Measurements from ENCODE around the gene ADAM11. TPM values are rescaled to one million over a fixed set of nuclear protein-coding genes. Genes with fewer than 3 reads are reported as not detected.

Gene ADAM11
- total and polyA plus RNA-seq, 2 donors from 2014 or later, result 0.24 to 0.28 TPM

GRCh38 chr17:44828919-44829522 is 70.2 kb downstream of the ADAM11 start:
- Histone ChIP-seq H3K4me3 (ENCODE audit: low read length in 3 of 3) (peak overlapping the region; percentile 23 to 71 (median 38)), H3K9me3 (ENCODE audit: control insufficient read depth in 2 of 3, insufficient read depth in 1 of 3, low read length in 3 of 3) (no peaks in the 10 kb centered on the region), H3K27ac (ENCODE audit: low read depth in 2 of 2, low read length in 2 of 2) (no peak overlapping the region), H3K4me1 (ENCODE audit: control insufficient read depth in 2 of 3, insufficient read depth in 2 of 3, low read depth in 1 of 3, low read length in 3 of 3) (no peaks in the 10 kb centered on the region), H3K27me3 (ENCODE audit: control insufficient read depth, insufficient read depth, low read length) (no peaks in the 10 kb centered on the region), H3K9ac (ENCODE audit: low read length in 3 of 3) (peak overlapping the region in 1 of 3 donors; percentile 61), H3K36me3 (ENCODE audit: control insufficient read depth in 2 of 3, insufficient read depth in 3 of 3, low read length in 3 of 3) (no peaks in the 10 kb centered on the region)
- DNase-seq (peak in 3 of 5 donors; percentile 47 to 74 (median 65)), FAIRE-seq (no peak)
- TF ChIP-seq, protein P1, sequence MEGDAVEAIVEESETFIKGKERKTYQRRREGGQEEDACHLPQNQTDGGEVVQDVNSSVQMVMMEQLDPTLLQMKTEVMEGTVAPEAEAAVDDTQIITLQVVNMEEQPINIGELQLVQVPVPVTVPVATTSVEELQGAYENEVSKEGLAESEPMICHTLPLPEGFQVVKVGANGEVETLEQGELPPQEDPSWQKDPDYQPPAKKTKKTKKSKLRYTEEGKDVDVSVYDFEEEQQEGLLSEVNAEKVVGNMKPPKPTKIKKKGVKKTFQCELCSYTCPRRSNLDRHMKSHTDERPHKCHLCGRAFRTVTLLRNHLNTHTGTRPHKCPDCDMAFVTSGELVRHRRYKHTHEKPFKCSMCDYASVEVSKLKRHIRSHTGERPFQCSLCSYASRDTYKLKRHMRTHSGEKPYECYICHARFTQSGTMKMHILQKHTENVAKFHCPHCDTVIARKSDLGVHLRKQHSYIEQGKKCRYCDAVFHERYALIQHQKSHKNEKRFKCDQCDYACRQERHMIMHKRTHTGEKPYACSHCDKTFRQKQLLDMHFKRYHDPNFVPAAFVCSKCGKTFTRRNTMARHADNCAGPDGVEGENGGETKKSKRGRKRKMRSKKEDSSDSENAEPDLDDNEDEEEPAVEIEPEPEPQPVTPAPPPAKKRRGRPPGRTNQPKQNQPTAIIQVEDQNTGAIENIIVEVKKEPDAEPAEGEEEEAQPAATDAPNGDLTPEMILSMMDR (IDR thresholded peaks at IDR 0.05; ENCODE audit: borderline replicate concordance, extremely low read depth, insufficient read depth), result no peak
- intact Hi-C loops (cut with DNase I), result no loop called here

- DNase-seq, result peak; percentile 69 to 84 (median 78)
- intact Hi-C loops (cut with DNase I), result no loop called here
- H3K9ac ChIP-seq (ENCODE audit: low read length in 3 of 3), result peak within 1 kb of the TSS in 1 of 3 donors; percentile 61
- no peak within 1 kb of the TSS for H3K27ac ChIP-seq (ENCODE audit: low read depth in 2 of 2, low read length in 2 of 2)
- H3K4me3 ChIP-seq (ENCODE audit: low read length in 3 of 3), result peak within 1 kb of the TSS; percentile 23 to 71 (median 38)
- no peak for FAIRE-seq
- no peaks in the 10 kb centered on the region for H3K4me1 ChIP-seq (ENCODE audit: control insufficient read depth in 2 of 3, insufficient read depth in 2 of 3, low read depth in 1 of 3, low read length in 3 of 3)
- TF ChIP-seq, protein P1 (IDR thresholded peaks at IDR 0.05; ENCODE audit: borderline replicate concordance, extremely low read depth, insufficient read depth), result no peak
- no peaks in the 10 kb centered on the region for H3K27me3 ChIP-seq (ENCODE audit: control insufficient read depth, insufficient read depth, low read length)
- no peaks in the 10 kb centered on the region for H3K9me3 ChIP-seq (ENCODE audit: control insufficient read depth in 2 of 3, insufficient read depth in 1 of 3, low read length in 3 of 3)
- H3K36me3 ChIP-seq (ENCODE audit: control insufficient read depth in 2 of 3, insufficient read depth in 3 of 3, low read length in 3 of 3), result no peaks in the 10 kb centered on the region
These were observed 71.0 kb downstream of the ADAM11 start, which contains the start of gene GJC1 for GRCh38 chr17:44829523-44830358. GJC1 (minus strand) TSS chr17:44830287; CDS start chr17:44805817, 24,470 bp downstream.

- intact Hi-C loops (cut with DNase I), result no loop called here
- H3K36me3 ChIP-seq (ENCODE audit: control insufficient read depth in 2 of 3, insufficient read depth in 3 of 3, low read length in 3 of 3), result no peaks in the 10 kb centered on the region
- no peak overlapping the region for H3K27ac ChIP-seq (ENCODE audit: low read depth in 2 of 2, low read length in 2 of 2)
- H3K27me3 ChIP-seq (ENCODE audit: control insufficient read depth, insufficient read depth, low read length), result no peaks in the 10 kb centered on the region
- FAIRE-seq (no peak), DNase-seq (peak; percentile 41 to 71 (median 59))
- peak overlapping the region in 1 of 3 donors; percentile 5 for H3K9ac ChIP-seq (ENCODE audit: low read length in 3 of 3)
- H3K4me1 ChIP-seq (ENCODE audit: control insufficient read depth in 2 of 3, insufficient read depth in 2 of 3, low read depth in 1 of 3, low read length in 3 of 3), result no peaks in the 10 kb centered on the region
- no peaks in the 10 kb centered on the region for H3K9me3 ChIP-seq (ENCODE audit: control insufficient read depth in 2 of 3, insufficient read depth in 1 of 3, low read length in 3 of 3)
- peak overlapping the region in 2 of 3 donors; percentile 17 to 51 for H3K4me3 ChIP-seq (ENCODE audit: low read length in 3 of 3)
- TF ChIP-seq, protein P1 (IDR thresholded peaks at IDR 0.05; ENCODE audit: borderline replicate concordance, extremely low read depth, insufficient read depth), result no peak
These were observed 71.8 kb downstream of the ADAM11 start for GRCh38 chr17:44830359-44831288.

All from kidney (tissue), 14 donors.